Measurements from ENCODE around the gene FBXL4.

FBXL4 gene

GRCh38 chr6:98824902-98825599, 122.7 kb downstream of the FBXL4 start:
- DNase-seq (ENCODE audit: low spot score): no peak

GRCh38 chr6:98824162-98824901, 123.4 kb downstream of the FBXL4 start:
- DNase-seq (ENCODE audit: low spot score): no peak

GRCh38 chr6:98823428-98824161, 124.2 kb downstream of the FBXL4 start:
- no peak for DNase-seq (ENCODE audit: low spot score)

- no peak for DNase-seq (ENCODE audit: low spot score)
These were observed 125.9 kb downstream of the FBXL4 start for GRCh38 chr6:98821756-98822405.
